IPS DF 19.7 (cell line): ENCODE measurements around the gene ADH1C.

Source experiments
- DNase-seq: peaks from one replicate; pipeline ENCODE4 v3.0.0-alpha.2; 2013; ENCODE audit warnings: low read depth, low spot score

Gene ADH1C

GRCh38 chr4:99301376-99302164, 51.0 kb downstream of the ADH1C start:
- DNase-seq = no peak

GRCh38 chr4:99300934-99301333, 51.6 kb downstream of the ADH1C start:
- no peak for DNase-seq

GRCh38 chr4:99293357-99293756, 59.2 kb downstream of the ADH1C start:
- no peak for DNase-seq

- no peak for DNase-seq
These were observed 61.4 kb downstream of the ADH1C start, which contains the start of gene ADH1A for GRCh38 chr4:99290848-99291786. TSS of gene ADH1A (minus strand) at chr4:99290985. CDS start at chr4:99290914, 71 bp downstream.
